ENCODE data around the gene SERPINA5.

Gene SERPINA5

GRCh38 chr14:94628578-94628977, 47.4 kb downstream of the SERPINA5 start:
- no peak for DNase-seq (ENCODE audit: extremely low read depth, low read depth)
- TF ChIP-seq CTCF (IDR thresholded peaks at IDR 0.05; ENCODE audit: low read depth, low read length) = no peak

DNA sequence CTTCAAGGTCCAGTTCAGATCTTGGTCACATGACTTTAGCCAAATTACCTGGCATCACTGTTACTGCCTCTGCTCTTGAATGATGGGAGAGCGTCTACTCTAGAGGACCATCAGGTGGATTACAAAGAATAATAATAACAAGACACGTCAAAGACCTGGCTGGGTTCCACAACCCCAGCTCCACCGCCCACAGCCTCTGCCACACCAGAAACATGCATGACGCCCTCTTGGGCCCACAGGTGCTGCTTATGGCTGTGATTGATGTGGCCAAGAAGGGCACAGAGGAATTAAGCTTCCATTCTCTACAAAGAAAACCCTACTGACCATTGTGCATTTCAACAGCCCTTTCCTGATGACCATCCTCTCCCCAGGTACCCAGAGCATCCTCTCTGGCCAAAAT, 49.2 kb downstream of the SERPINA5 start:
- TF ChIP-seq CTCF (IDR thresholded peaks at IDR 0.05; ENCODE audit: low read depth, low read length) = no peak
- DNase-seq (ENCODE audit: extremely low read depth, low read depth) = no peak

DNA sequence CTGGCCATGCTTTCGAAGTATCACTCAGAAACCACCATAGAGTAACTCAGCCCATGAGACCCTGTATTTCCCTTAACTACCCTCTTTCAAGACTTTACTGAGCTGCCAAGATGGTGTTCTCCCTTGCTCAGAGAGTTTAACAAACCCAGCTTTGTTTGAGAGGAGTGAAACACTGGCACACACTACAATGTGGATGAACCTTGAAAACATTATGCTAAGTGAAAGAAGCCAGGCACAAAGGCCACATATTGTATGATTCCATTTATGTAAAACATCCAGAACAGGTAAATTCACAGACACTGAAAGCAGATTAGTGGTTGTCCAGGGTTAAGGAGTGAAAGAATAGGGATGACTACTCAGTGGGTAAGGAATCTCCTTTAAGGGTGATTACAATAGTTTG, 49.8 kb downstream of the SERPINA5 start:
- no peak for TF ChIP-seq CTCF (IDR thresholded peaks at IDR 0.05; ENCODE audit: low read depth, low read length)
- no peak for DNase-seq (ENCODE audit: extremely low read depth, low read depth)

DNA sequence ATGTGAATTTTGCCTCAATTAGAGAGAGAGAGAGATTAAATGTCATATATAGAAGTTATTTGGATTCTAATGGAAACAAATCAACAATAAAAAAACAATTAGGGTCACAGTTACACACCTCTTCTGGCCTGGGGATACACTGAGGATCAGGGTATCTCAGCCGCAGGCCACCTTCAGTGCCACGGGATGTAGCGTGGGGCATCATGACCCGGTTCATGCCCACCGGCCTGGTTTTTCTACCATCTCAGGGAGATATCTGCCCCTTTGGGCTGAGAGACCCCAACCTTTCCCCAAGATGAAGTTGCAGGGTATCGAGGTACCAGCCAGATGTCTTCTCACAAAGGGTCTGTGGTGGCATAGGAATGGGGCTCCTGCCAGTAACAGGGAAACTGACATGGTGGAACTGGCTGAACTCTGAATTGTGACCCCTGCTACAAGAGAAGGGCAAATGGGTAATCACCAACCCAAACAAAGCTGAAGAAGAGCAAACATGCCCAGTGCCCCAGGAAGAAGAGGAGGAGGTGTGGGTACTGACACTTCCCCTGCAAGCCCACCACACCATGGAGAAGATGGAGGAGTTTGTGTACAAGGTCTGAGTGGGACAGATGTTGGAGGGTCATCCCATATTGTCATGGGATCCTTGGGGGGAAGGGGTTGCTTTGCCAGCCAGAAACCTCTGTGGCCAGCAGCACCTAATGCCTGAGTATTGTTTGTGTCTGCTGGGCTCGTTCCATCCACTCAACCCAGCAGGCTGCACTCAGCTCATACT, 50.5 kb downstream of the SERPINA5 start:
- DNase-seq (ENCODE audit: extremely low read depth, low read depth) = no peak
- no peak for TF ChIP-seq CTCF (IDR thresholded peaks at IDR 0.05; ENCODE audit: low read depth, low read length)

GRCh38 chr14:94632305-94632590, 51.0 kb downstream of the SERPINA5 start:
- TF ChIP-seq CTCF (IDR thresholded peaks at IDR 0.05; ENCODE audit: low read depth, low read length) = no peak
- DNase-seq (ENCODE audit: extremely low read depth, low read depth) = no peak

DNA sequence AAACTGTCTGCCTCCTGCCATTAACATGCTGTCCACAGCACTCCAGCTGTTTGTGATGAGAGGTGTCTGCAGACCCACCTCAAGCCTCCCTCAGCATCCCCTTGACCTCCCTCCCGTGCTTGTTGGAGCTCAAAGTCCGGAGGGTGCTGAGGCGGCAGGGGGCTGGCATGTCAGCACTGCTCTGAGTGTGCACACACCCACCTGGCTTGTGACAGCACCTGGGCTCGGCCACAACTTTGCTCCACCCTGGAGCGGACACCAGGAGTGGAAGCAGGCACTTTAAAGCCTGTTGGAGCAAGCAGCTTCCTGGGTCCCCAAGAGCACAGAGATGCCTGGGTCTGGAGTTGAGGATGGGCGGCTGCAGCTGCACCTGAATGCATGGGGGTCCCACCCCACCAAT, 51.9 kb downstream of the SERPINA5 start:
- DNase-seq (ENCODE audit: extremely low read depth, low read depth) = no peak
- TF ChIP-seq CTCF (IDR thresholded peaks at IDR 0.05; ENCODE audit: low read depth, low read length) = no peak

GRCh38 chr14:94635154-94635553, 53.9 kb downstream of the SERPINA5 start:
- no peak for TF ChIP-seq CTCF (IDR thresholded peaks at IDR 0.05; ENCODE audit: low read depth, low read length)
- no peak for DNase-seq (ENCODE audit: extremely low read depth, low read depth)
